Astrocyte of the spinal cord (primary cell): ENCODE measurements around the gene GPR132.
A peak's percentile ranks its signal among the peaks of the same experiment; 100 is the strongest.

ENCODE experiments used
- DNase-seq: peaks from one replicate; pipeline ENCODE4 v3.0.0; 2011; ENCODE audit warnings: low read depth, low spot score
- H3K4me3 ChIP-seq: 2 replicates; pipeline ENCODE4 v1.5.1; 2011; ENCODE audit warnings: low read depth, mild to moderate bottlenecking, low read length, moderate library complexity
- in situ Hi-C: cut with HindIII; loops from 2 replicates; pipeline ENCODE4 v1.10.0; 2017; ENCODE audit warnings: low sequenced_read_pairs
- TF ChIP-seq, protein P1 (sequence below): IDR thresholded peaks from 2 replicates; pipeline ENCODE4 v1.5.1; 2012; ENCODE audit warnings: low read depth, mild to moderate bottlenecking, low read length, inconsistent platforms

Gene GPR132

GRCh38 chr14:105095236-105095805 lies 30.1 kb upstream of the GPR132 start:
- DNase-seq: no peak
- in situ Hi-C loops: no loop called here
- TF ChIP-seq, protein P1, sequence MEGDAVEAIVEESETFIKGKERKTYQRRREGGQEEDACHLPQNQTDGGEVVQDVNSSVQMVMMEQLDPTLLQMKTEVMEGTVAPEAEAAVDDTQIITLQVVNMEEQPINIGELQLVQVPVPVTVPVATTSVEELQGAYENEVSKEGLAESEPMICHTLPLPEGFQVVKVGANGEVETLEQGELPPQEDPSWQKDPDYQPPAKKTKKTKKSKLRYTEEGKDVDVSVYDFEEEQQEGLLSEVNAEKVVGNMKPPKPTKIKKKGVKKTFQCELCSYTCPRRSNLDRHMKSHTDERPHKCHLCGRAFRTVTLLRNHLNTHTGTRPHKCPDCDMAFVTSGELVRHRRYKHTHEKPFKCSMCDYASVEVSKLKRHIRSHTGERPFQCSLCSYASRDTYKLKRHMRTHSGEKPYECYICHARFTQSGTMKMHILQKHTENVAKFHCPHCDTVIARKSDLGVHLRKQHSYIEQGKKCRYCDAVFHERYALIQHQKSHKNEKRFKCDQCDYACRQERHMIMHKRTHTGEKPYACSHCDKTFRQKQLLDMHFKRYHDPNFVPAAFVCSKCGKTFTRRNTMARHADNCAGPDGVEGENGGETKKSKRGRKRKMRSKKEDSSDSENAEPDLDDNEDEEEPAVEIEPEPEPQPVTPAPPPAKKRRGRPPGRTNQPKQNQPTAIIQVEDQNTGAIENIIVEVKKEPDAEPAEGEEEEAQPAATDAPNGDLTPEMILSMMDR: no peak
- H3K4me3 ChIP-seq: no peak overlapping the region

DNA sequence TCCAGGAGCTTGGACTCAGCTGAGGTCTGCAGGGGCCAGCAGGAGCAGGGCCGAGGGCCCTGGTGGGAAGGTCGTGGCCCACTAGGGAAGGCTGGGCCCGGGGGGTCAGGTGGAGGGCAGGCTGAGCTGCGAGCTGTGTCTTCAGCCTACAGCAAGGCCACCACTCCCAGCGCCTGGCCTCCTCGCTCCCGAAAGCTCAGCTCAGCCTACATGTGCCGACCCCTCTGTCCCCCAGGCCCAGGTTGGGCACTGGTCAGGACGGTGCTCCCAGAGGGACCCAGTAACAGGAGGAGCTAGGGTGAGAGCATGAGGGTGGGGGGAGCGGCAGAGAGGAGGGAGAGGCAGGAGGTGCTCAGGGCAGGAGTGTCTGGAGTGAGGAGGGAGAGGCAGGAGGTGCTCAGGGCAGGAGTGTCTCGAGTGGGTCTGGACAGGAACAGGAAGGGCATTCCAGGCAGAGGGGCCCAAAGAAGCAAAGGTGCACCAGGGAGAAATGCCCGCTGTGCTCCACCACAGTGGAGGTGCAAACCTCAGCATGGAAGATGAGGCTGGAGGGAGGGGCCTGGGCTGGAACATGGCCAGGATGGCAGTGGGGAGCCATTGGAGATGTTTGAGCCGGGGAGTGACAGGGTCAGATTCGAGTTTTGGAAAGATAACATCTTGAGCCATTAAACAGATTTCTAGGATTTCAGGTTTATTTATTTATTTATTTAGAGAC lies 29.1 kb upstream of the GPR132 start:
- in situ Hi-C loops: no loop called here
- DNase-seq: no peak
- peak overlapping the region; percentile 67 for H3K4me3 ChIP-seq
- TF ChIP-seq, protein P1: no peak

- in situ Hi-C loops: no loop called here
- peak overlapping the region; percentile 67 for H3K4me3 ChIP-seq
- DNase-seq: peak; percentile 72
- TF ChIP-seq, protein P1: peak; percentile 64
Measured at GRCh38 chr14:105093431-105094192, 28.4 kb upstream of the GPR132 start.

- peak overlapping the region; percentile 67 for H3K4me3 ChIP-seq
- peak; percentile 39 for DNase-seq
- TF ChIP-seq, protein P1: no peak
- in situ Hi-C loops: no loop called here
Measured at GRCh38 chr14:105093038-105093430, 27.8 kb upstream of the GPR132 start.

DNA sequence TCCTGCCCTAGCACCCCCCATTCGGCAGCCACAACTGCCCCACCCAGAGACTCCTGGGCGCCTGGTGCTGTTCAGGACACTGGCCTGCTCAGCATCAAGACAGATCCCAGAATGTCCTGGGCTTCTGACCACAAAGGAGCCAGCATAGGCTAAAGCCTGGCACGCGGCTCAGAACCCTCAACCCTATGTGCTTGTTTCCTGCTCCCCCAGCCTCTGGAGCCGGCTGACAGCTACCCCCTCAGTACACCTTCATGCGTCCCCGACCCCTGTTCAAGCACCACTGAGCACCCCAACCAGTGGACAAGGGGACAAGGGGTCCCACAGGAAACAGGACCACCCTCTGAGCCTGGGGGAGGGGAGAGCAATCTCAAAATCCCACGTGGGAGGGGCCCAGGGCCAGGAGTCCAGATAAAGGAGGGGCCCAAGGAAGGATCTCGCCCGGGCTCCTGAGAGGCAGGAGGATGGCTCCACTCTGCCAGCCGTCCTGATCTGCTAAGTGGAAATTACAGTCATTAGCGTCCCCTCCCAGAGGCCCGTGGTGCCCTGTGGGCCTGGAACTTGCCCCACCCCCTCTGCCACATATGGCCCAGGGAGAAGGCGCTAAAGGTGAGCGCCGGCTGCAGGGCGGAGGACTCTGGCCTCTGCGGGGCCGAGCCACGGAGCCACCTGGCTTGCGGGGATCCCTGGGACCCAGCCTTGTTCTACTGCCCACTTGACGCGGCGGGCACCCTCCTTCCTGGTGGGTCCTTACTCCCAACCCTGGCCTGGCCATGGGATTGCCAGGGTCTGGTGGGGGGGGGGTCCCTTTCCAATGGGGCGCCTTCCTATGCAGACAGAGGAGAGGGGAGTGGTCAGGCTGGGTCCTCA lies 27.2 kb upstream of the GPR132 start:
- H3K4me3 ChIP-seq: peak overlapping the region; percentile 45
- no peak for DNase-seq
- in situ Hi-C loops: no loop called here
- TF ChIP-seq, protein P1: no peak

DNA sequence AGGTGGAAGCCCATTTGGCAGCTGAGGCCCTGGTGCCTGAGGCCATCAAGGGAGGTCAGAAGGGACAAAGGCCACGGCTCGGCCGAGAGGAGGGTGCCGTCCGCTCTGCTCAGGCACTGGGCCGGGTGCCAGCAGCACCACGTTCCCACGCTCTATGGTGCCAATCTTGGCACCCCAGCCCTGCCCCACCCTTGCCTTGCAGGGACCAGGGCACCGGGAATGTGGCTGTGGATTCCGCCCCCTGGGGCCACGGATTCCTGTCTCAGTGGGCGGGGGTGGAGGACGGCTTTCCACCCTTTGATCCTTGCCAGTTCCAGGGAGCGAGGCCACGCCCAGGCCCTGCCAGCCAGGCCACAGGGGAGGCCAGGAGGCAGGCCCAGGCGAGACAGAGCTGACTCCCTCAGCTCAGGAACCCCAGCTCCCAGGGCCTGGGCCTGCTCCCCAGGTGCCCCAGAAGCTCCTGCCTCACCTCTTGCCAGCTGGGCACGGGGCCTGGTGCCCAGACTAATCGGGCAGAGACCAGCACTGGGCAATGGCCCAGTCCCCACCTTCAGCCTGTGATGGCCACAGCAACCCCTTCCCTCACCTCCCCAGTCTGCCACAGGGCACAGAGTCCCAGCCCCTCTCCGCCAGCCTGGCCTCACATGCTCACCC lies 26.4 kb upstream of the GPR132 start:
- no peak overlapping the region for H3K4me3 ChIP-seq
- no peak for DNase-seq
- TF ChIP-seq, protein P1: no peak
- in situ Hi-C loops: no loop called here
